Pancreas (tissue), 10 donors: Measurements from ENCODE around the gene APOA5. TPM values are rescaled to one million over a fixed set of nuclear protein-coding genes. Genes with fewer than 3 reads are reported as not detected.
A peak's percentile ranks its signal among the peaks of the same experiment; 100 is the strongest.

ENCODE experiments used
- ATAC-seq, 4 donors: fragments of 200-7000 bp; cut with Tn5 transposase; one replicate each; pipeline versions ENCODE4 v1.8.0 to v1.9.1; 2020; ENCODE audit warnings: mild to moderate bottlenecking in 4 of 4, moderate library complexity in 4 of 4
- DNase-seq, 6 donors: peaks; one replicate each; pipeline ENCODE4 v3.0.0-alpha.2; 2020
- FAIRE-seq: peaks from 2 replicates; lab custom pipeline; 2012; peaks lifted over from hg19 to GRCh38; lab: Jason Lieb, UNC
- H3K27ac ChIP-seq, 4 donors: fragments of 200-600 bp; sonication (generic); 1 replicate in 3 of 4; 2 replicates in 1 of 4; pipeline versions ENCODE4 v1.5.0 to v1.8.0; 2020
- H3K27me3 ChIP-seq, 4 donors: fragments of 200-600 bp; one replicate each; pipeline ENCODE4 v1.8.0; 2021
- H3K36me3 ChIP-seq, 3 donors: fragments of 200-600 bp; sonication (generic) in 1 of 3; one replicate each; pipeline versions ENCODE4 v1.5.0 to v1.8.0; 2020 to 2021
- H3K4me1 ChIP-seq, 3 donors: fragments of 200-600 bp; one replicate each; pipeline ENCODE4 v1.8.0; 2021
- H3K4me3 ChIP-seq, 4 donors: fragments of 200-600 bp; sonication (generic) in 2 of 4; one replicate each; pipeline versions ENCODE4 v1.5.0 to v1.8.0; 2020 to 2021
- H3K9me3 ChIP-seq, 4 donors: fragments of 200-600 bp; one replicate each; pipeline ENCODE4 v1.8.0; 2021
- WGBS, 2 donors: extraction: QIAGEN DNeasy Blood & Tissue Kit; methylation state at CpG; one replicate each; pipeline ENCODE4 v1.1.7; 2013; 5-methylcytosine and 5-hydroxymethylcytosine counted together
- intact Hi-C, 3 donors: fragments of 100-400 bp; cut with DNase I; formaldehyde crosslinking; loops; one replicate each; pipeline versions ENCODE4 v1.11.1 to v1.14.2; 2022
- polyA plus RNA-seq, 2 donors: library from polyadenylated mRNA; stranded (reverse); fragments of 200-250 nt; gene quantifications; one replicate each; pipeline ENCODE4 v1.2.3, GENCODE V29; 2013
- total RNA-seq, 6 donors: library from RNA; stranded (reverse); fragmentation: NEBNext Ultra II Directional in 4 of 6; extraction: Animal tissue kit (Norgen Biotek cat#: 25700) in 4 of 6; gene quantifications; one replicate each; pipeline versions ENCODE4 v1.2.1 to v1.2.4, GENCODE V29; 2021 to 2023
- TF ChIP-seq, protein P1 (sequence below), 4 donors: fragments of 200-600 bp; sonication (generic) in 3 of 4; IDR thresholded peaks; one replicate each; pipeline versions ENCODE4 v1.5.0 to v1.8.0; 2021; ENCODE audit warnings: antibody characterized with exemption in 4 of 4
- donor health status: healthy with polysubstance abuse.
- donor health status: DM: no; HTN: no; CAD: no; lungs with moderate emphysema.
- donor health status: DM: no; HTN: no; CAD: no.
- donor health status: control.
- donor health status: control.
- donor health status: Bipolar disorder and iron deficiency.
- donor health status: DM: yes; HTN: yes; CAD: no.
- donor health status: DM: no; HTN: no; CAD: no.
- donor health status: DM: no; HTN: no; CAD: no.
- donor health status: DM: yes; HTN: yes; CAD: no.

APOA5 gene
- total and polyA plus RNA-seq, 8 donors = 0.60 to 4.0 (median 1.1) TPM; not detected in 2

DNA sequence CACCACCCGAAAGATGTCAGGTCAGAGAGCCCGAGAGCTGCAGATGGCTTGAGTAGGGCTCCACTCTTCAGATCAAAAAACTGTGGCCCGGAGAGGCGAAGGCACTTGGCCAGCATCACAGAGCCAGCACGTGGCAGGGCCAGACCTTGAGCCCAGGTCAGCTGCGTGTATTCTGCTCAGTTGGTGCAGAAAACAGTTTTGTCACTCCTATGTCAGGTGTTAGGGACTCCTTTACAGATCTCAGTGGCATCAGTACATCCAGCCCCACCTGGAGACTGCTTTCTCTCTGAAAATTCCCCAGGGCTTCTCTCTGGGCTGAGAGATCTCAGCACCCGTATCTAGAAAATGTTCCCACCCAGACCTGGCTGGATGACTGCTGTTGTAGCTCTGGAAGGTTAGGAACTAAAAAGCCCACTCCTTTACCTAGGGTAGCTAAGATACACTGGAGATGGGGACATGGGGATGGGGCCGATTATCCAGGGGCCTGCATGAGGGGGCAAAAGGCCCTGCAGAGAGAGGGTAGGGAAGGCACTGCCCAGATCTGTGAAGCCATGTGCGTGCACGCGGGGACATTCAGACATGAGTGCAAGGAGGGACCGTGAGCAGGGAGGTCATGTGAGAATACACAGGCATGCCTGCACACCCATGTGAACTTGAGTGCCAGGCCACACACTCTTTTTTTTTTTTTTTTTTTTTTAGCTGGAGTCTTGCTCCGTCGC is 42.3 kb upstream of the APOA5 start:
- no peak for FAIRE-seq
- no peaks in the 10 kb centered on the region for H3K27me3 ChIP-seq
- no peak overlapping the region for H3K4me3 ChIP-seq
- H3K36me3 ChIP-seq = no peaks in the 10 kb centered on the region
- intact Hi-C loops = loop anchor here in 1 of 3 donors (5.0 kb wide), 1 partner anchor 42 kb away; the partner anchor contains the start of gene APOA5
- no peak overlapping the region for H3K27ac ChIP-seq
- no peaks in the 10 kb centered on the region for H3K9me3 ChIP-seq
- peak in 2 of 4 donors; percentile 9 to 17 for ATAC-seq
- H3K4me1 ChIP-seq = peaks cover 0 to 10% (median 6%) of the 10 kb centered on the region in 3 donors
- peak in 1 of 6 donors; percentile 58 for DNase-seq
- TF ChIP-seq, protein P1, sequence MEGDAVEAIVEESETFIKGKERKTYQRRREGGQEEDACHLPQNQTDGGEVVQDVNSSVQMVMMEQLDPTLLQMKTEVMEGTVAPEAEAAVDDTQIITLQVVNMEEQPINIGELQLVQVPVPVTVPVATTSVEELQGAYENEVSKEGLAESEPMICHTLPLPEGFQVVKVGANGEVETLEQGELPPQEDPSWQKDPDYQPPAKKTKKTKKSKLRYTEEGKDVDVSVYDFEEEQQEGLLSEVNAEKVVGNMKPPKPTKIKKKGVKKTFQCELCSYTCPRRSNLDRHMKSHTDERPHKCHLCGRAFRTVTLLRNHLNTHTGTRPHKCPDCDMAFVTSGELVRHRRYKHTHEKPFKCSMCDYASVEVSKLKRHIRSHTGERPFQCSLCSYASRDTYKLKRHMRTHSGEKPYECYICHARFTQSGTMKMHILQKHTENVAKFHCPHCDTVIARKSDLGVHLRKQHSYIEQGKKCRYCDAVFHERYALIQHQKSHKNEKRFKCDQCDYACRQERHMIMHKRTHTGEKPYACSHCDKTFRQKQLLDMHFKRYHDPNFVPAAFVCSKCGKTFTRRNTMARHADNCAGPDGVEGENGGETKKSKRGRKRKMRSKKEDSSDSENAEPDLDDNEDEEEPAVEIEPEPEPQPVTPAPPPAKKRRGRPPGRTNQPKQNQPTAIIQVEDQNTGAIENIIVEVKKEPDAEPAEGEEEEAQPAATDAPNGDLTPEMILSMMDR (IDR thresholded peaks at IDR 0.05) = no peak
- 76 to 78% methylated on average over 14 of the region's 14 CpGs for WGBS, 2 donors

DNA sequence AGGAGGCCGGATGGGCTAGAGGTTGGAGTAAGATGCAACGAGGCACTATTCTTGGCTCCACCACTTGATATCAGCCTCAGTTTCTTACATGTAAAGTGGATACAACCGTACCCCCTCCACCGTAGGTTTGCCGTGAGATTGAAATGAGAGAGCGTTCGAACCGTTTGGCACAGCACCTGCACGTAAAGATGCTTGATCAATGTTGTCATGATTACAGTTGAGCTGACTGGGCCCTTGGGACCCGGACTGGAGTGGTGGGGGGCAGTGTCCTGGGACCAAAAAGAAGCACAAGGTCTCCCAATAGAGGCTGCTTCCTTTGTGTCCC is 41.8 kb upstream of the APOA5 start:
- DNase-seq (no peak), ATAC-seq (no peak), FAIRE-seq (no peak)
- no peaks in the 10 kb centered on the region for H3K36me3 ChIP-seq
- H3K4me3 ChIP-seq = no peak overlapping the region
- 93 to 96% methylated on average over 10 of the region's 10 CpGs for WGBS, 2 donors
- peaks cover 0 to 10% (median 6%) of the 10 kb centered on the region in 3 donors for H3K4me1 ChIP-seq
- TF ChIP-seq, protein P1 (IDR thresholded peaks at IDR 0.05) = no peak
- H3K9me3 ChIP-seq = no peaks in the 10 kb centered on the region
- no peaks in the 10 kb centered on the region for H3K27me3 ChIP-seq
- H3K27ac ChIP-seq = no peak overlapping the region
- intact Hi-C loops = loop anchor here in 1 of 3 donors (5.0 kb wide), 1 partner anchor 41 kb away; the partner anchor contains the start of gene APOA5

DNA sequence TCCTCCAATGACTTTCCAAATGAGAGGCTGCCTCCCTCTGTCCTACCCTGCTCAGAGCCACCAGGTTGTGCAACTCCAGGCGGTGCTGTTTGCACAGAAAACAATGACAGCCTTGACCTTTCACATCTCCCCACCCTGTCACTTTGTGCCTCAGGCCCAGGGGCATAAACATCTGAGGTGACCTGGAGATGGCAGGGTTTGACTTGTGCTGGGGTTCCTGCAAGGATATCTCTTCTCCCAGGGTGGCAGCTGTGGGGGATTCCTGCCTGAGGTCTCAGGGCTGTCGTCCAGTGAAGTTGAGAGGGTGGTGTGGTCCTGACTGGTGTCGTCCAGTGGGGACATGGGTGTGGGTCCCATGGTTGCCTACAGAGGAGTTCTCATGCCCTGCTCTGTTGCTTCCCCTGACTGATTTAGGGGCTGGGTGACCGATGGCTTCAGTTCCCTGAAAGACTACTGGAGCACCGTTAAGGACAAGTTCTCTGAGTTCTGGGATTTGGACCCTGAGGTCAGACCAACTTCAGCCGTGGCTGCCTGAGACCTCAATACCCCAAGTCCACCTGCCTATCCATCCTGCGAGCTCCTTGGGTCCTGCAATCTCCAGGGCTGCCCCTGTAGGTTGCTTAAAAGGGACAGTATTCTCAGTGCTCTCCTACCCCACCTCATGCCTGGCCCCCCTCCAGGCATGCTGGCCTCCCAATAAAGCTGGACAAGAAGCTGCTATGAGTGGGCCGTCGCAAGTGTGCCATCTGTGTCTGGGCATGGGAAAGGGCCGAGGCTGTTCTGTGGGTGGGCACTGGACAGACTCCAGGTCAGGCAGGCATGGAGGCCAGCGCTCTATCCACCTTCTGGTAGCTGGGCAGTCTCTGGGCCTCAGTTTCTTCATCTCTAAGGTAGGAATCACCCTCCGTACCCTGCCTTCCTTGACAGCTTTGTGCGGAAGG is 40.9 kb upstream of the APOA5 start:
- DNase-seq (peak in 1 of 6 donors; percentile 24), ATAC-seq (peak in 3 of 4 donors; percentile 18 to 26 (median 21)), FAIRE-seq (no peak)
- Histone ChIP-seq H3K27me3 (no peaks in the 10 kb centered on the region), H3K9me3 (no peaks in the 10 kb centered on the region), H3K27ac (no peak overlapping the region), H3K36me3 (no peaks in the 10 kb centered on the region), H3K4me3 (no peak overlapping the region), H3K4me1 (peaks cover 0 to 10% (median 6%) of the 10 kb centered on the region in 3 donors)
- intact Hi-C loops = loop anchor here in 1 of 3 donors (5.0 kb wide), 1 partner anchor 40 kb away; the partner anchor contains the start of gene APOA5
- TF ChIP-seq, protein P1 (IDR thresholded peaks at IDR 0.05) = no peak
- WGBS, 2 donors = 72 to 80% methylated on average over 12 to 13 of the region's 13 CpGs

DNA sequence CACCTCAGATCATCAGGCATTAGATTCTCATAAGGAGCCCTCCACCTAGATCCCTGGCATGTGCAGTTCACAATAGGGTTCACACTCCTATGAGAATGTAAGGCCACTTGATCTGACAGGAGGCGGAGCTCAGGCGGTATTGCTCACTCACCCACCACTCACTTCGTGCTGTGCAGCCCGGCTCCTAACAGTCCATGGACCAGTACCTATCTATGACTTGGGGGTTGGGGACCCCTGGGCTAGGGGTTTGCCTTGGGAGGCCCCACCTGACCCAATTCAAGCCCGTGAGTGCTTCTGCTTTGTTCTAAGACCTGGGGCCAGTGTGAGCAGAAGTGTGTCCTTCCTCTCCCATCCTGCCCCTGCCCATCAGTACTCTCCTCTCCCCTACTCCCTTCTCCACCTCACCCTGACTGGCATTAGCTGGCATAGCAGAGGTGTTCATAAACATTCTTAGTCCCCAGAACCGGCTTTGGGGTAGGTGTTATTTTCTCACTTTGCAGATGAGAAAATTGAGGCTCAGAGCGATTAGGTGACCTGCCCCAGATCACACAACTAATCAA is 40.2 kb upstream of the APOA5 start:
- no peak for FAIRE-seq

More for the DNA sequence above, 40.2 kb upstream of the APOA5 start:
- Histone ChIP-seq H3K4me1 (peaks cover 0 to 10% (median 6%) of the 10 kb centered on the region in 3 donors), H3K36me3 (no peaks in the 10 kb centered on the region), H3K27me3 (no peaks in the 10 kb centered on the region), H3K9me3 (no peaks in the 10 kb centered on the region), H3K4me3 (no peak overlapping the region), H3K27ac (no peak overlapping the region)
- intact Hi-C loops = loop anchor here in 1 of 3 donors (5.0 kb wide), 1 partner anchor 40 kb away; the partner anchor contains the start of gene APOA5
- TF ChIP-seq, protein P1 (IDR thresholded peaks at IDR 0.05) = no peak
- no peak for ATAC-seq
- DNase-seq = peak in 1 of 6 donors; percentile 55
- 78 to 79% methylated on average over 7 of the region's 7 CpGs for WGBS, 2 donors
